ENCODE results near the gene LGR6.

LGR6 gene

DNA sequence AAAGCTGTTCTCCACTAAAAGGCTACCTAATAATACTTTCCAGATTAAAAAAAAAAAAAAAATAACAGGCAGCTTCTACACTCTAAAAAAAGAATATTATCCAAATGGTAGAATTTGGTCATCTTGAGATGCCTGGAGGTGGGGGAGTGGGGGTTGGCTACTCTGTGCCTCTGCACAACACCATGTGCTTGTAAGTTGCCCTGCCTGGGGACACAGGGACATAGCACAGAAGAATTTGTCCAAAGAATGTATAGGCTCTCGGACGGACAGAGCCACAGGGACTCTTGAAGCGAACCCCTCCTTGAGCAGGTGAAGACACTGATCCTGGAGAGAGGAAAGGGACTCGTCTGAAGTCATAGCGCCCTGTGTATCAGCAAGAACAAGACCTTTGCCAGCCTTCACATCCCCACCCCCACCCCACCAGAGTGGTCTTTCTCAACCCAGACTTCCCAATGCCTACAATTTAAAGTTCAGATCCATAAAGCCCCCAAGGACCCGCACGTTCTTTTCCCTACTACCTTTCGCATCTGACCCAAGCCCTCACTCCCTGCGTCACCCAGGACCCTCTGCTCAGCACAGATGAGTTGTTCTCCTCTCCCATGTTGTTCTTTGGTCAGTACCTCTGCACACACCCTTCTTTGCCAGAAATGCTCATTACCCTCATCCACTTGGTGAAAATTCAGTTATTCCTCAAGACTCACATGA lies 72.6 kb downstream of the LGR6 start:
- DNase-seq (ENCODE audit: low read depth): no peak

DNA sequence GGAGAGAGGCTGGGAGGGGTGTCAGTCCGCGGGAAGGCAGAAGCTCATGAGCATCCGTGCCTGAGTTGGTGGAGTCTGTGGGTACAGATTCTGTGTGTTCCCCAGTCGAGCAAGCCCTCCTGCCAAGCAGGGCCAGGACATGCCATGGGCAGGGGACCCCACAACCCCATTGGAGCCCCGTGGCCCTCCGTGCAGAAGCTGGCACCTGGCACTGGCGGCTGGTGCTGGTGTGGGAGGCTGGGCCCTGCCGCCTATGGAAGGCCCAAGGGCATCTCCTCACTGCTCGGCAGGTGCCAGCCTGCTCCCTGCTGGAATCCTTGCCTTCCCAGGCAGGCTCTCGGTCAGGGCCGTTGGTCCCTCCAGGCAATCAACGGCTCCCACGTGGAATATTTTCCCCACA lies 74.4 kb downstream of the LGR6 start:
- no peak for DNase-seq (ENCODE audit: low read depth)

DNA sequence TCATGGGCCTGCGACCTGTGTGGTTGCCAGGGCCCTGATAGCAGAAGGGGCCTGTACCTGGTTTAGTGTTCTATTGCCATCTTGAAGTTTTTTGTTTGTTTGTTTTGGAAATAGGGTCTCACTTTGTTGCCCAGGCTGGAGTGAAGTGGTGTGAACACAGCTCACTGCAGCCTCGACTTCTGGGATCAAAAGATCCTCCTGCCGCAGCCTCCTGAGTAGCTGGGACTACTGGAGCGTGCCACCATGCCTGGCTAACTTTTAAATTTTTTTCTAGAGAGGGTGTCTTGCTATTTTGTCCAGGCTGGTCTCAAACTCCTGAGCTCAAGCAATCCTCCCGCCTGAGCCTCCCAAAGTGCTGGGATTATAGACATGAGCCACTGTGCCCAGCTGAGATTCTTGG lies 75.2 kb downstream of the LGR6 start:
- DNase-seq (ENCODE audit: low read depth): no peak

DNA sequence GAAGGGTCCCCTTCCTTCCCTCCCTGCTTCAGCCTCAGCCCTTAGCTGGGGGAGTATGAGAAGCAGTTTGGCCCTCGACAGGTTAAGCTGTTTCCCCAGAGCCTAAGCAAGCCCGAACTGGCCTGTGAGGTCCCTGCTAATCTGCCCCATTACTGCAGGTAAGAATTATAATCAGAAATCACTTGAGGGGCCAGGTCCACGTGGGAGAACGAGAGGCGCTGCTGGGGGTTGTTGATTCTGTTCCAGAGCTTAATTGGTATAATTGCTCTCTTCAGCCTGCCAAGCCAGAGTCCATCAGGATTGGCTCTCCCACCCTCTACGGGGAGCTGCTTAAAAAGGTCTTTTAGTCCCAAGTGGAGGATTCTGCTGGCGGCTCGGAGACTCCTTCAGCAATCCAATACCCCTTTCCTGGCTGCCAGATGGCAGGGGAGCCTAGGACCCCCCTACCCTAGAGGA lies 77.3 kb downstream of the LGR6 start:
- DNase-seq (ENCODE audit: low read depth): no peak

DNA sequence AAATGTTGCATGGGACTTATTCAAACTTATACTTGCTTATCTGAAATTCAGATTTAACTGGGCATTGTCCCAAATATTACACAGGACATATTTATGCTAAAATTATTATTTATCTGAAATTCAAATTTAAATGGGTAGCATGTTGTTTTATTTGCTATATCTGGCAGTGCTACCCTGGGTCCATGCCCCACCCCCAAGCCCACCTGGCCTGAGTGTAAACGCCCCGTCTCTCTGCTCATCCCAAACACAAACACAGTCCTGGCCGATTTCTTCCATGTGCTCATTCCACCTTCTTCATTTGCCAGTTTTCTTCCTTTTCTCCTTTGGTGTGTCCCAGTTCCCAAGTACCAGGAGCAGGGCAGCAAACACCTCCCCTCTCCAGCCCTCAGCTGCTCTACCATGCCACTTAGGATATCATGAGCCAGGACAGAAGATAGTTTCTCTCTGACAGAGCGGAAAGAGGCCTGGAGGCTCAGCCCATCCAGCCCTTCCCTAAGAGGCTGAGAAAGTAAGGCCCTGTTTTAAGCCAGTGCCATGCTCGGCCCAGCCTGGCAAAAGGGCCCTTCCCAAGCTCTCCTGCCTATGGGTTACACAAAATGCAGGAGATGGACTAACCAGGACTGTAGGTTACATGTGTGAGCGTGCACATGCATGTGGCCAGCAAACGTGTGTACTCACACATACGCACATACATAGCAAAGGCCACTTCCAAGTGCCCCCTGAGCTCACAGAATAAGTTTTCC lies 78.7 kb downstream of the LGR6 start:
- no peak for DNase-seq (ENCODE audit: low read depth)

DNA sequence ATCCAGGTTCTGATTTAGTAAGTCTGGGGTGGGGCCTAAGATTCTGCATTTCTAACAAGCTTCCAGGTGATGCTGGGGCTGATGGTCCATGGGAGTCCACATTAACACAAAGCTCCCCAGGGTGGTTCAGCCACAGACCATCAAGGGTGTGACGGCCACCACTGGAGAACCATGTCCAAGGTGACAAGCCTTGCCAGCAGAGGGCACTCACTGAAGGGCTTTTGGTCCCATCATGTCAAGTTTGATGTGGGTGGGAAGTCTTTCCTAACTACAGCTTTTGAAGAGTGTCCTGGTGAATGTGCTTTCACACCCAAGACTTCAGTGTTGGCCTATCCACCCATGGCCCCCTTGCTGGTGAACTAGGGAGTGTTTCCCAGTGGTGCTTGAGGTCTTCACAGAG lies 81.0 kb downstream of the LGR6 start:
- DNase-seq (ENCODE audit: low read depth): no peak

DNA sequence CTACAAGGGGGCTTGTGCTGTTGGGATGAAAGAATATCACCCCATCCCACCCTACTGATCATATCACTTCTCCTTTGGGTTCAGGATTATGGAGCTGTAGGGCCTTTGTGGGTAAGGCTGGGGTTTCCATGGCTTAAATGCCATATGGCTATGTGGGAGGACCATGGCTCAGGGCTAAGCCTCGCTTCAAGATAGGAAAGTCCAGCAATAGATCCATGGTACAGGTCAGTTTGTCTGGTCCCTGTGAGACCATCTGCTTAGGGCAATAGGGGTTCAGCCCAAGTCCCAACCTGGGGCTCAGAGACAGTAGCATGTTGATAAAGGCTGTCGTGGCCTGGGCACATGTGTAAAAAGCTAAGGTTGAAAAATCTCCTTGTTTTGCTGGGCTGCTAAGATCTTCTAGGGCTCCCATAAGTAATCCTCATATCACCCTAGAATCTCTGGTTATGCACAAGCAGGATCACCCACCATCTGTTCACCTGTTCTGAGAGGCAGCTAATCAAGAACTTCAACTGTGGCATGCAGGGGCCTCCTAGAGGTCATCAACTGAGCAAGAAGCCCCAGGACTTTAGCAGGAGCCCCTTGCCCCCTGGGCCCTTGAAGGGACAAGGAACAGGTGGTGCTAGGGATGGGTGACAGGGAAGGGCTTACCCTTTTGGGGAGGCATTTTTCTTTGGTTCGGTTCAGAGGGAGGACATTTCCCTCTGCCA lies 81.6 kb downstream of the LGR6 start:
- DNase-seq (ENCODE audit: low read depth): no peak

DNA sequence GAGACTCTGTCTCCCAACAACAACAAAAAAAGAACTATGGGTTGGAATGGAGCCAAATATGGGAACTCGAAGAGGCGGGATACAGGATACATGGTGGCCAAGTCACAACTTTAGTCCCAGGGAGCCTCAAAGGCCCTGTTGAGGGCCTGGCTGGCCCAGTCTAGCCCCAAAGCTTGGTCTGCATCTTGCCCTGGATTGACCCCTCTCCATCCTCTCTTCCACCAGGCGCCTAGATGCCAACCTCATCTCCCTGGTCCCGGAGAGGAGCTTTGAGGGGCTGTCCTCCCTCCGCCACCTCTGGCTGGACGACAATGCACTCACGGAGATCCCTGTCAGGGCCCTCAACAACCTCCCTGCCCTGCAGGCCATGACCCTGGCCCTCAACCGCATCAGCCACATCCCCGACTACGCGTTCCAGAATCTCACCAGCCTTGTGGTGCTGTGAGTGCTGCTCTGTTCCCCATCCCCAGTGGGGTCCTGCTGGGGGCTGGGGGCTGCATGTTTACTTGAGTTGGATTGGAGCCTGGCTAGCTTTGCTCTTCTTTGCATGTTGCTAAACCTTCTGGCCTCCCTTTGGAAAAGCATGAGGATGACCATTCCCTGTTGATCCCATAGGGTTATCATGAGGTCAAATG lies 82.6 kb downstream of the LGR6 start:
- DNase-seq (ENCODE audit: low read depth): no peak

DNA sequence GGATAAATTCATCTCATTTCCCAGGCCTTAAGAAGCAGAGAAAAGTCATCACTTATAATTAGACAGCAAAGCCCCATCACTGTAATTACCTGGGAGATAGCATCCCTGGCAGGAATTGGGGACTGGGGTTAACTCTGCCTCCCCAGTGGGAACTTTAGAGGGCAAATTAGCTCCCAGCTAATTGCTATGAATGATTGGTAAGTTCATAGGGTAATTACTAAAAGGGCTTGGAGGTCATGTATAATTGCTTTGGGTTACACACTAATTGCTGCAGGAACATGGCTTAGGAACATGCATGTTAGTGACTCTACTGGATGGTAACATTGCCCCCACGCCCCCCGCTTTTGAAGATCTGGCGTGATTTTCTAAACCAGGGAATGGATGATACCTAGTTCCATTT lies 83.3 kb downstream of the LGR6 start:
- no peak for DNase-seq (ENCODE audit: low read depth)

DNA sequence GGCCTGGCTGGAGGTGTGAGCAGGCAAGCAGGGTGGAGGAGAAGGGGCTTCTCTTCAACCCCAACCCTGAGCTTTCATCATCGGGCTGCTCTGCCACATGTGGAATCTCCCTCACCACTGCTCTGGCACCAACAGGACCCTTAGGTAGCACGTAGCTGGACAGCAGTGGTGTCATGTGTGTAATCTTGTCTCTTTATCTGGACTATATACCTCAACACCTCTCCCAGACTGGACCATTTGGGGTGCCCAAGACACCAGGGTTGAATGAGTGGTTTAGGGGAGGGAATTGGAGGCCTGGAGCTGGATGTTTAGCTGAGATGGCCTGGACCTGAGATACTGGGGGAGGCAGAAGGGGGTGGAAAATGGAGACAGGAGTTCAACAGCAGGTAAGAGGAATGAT lies 85.2 kb downstream of the LGR6 start:
- DNase-seq (ENCODE audit: low read depth): no peak

DNA sequence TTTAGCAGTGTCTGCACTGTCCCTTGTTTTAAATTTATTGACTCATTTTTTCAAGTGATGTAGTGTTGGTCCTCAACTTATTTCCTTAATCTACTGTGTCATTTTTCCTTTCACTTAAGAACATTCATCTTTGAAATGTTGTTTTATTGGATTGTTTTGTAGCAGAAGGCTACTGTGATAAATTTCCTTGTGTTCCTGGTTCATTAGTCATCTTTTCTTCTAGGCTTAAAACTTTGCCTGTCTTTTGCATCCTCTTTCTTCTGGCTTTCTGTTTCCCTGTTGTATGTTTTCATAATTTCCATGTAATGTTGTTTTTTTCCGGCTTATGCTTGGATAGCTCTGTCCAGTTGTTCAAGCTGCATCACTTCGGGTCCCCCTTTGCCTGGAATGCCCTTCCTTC lies 86.2 kb downstream of the LGR6 start:
- DNase-seq (ENCODE audit: low read depth): no peak

DNA sequence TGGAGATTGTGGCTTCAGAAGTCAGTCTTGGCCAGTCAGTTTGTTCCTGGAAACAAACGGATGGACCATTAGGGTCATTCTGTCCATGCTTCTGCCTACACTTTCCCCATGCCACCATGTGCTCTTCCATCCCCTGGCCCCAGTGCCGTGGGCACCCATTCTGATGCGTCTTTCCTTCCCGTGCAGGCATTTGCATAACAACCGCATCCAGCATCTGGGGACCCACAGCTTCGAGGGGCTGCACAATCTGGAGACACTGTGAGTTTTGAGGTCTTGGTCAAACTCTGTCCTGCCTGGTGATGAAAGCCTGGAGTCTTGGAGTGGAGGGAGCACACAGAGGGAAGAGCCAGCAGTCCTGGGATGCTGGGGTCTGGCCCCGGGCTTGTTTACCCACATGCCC lies 87.0 kb downstream of the LGR6 start:
- DNase-seq (ENCODE audit: low read depth): no peak

DNA sequence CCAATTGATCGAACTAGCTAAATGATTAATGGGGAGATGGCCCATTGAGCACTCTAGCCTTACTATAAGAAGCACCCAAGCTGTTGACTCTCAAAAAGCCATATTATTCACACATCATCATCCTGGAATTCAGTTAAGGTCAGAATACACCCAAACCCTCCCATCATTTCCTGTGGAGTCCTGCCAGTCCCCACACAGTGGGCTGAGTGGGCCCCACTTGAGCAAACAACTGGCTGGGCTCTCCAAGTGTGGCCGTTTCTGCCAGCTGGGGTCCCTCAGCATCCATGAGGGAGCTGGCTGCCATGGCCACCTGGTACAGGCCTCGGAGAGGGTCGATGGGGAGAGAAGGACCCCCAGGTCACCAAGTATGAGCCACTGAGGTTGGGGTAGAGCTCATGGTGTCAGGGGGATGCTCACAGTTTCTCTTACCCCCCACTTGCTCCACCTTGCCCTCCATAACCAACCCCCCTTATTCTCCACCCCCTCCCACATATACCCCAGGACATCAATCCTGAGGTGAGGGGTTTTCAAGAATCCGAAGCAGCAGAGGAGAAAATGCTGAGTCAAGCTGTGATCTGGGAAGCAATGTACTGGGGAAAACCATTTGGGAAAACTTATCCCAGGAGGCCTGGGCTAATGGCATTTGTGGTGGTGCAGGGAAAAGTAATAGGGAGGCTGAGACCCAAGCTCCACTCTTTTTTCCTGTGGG lies 87.9 kb downstream of the LGR6 start:
- no peak for DNase-seq (ENCODE audit: low read depth)

DNA sequence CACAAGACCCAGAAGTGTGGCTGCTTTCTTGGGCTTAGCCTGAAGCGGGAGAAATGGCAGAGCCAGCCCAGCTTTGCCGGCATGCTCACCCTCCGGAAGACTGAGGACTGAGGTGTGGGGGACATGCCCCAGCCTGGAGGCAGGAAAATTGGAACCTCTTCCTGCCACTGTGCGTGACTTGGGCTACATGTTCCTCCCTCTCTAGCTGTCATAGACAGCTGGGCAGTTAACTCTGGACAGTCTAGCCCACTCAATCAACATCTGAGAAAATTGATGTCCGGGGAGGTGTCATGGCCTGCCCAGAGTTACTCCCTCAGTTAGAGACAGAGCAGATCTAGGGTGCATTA lies 88.4 kb downstream of the LGR6 start:
- DNase-seq (ENCODE audit: low read depth): no peak

DNA sequence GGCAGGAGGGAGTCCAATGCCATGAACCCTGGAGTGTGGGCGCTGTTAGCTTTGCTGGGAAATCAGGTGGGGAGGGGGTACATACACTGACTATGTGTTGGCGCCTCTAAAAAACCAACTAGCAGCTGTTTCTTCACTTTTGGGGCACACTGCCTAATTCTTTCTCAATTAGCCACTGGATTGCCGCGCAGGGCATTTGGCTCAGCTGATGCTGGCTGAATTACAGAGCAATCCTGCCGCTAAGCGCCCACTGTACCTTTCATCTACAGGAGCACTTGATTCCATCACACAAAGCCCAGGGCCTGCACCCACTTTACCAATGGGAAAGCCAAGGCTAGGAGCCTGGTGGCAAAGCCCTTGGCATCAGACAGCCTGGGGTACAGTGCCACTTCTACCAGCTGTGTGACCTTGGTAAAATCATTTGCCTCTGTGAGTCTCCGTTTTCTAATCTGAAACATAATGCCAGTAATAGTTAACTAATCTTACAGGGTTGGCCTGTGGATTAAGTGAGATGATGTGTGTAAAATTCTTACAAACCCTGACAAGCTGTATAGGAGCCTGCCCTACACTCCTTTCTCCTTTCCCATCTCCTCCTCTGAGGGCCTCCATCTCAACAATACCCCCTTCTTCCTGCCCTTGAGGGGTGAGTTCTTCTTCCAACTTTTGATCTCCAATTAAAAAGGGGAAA lies 89.1 kb downstream of the LGR6 start:
- no peak for DNase-seq (ENCODE audit: low read depth)

DNA sequence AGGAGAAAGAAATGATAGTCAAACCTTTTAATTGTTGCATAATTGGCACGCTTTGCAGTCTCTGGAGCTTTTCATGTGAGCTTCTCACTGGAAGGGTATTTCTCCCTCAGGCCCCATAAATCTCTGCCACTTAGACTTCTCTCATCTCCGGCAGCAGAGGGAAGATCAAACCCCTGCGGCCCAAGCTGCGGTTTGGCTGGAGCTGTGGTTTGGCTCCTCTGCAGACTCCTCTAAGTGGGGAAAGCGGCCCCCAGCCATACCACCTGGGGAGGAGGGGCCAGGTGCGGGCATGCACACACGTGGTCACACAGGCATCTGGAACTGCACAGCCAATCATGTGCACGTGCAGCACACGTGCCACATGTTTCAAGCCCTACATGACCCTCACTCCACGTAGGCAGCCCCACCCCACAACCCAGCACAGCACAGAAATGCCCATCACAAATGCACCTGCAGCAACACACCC lies 89.8 kb downstream of the LGR6 start:
- DNase-seq (ENCODE audit: low read depth): no peak

DNA sequence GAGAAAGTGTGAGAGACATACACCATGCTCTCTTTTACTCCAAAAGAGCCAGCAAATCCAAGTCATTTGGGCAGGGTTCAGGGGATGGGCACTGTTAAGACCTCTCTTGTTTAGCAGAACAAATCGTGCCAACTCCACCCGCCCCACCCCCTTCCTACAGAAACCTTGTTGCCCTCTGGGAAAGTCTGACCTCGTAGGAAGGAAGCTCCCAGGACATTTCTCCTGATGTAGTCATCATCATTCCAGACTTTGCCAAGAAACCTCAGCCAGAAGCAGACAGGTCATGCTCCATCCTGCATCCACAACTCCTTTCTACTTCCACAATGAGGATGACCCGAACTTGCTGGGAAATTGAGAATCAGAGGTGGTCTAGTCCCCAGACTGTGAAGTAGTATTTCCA lies 90.4 kb downstream of the LGR6 start:
- no peak for DNase-seq (ENCODE audit: low read depth)

DNA sequence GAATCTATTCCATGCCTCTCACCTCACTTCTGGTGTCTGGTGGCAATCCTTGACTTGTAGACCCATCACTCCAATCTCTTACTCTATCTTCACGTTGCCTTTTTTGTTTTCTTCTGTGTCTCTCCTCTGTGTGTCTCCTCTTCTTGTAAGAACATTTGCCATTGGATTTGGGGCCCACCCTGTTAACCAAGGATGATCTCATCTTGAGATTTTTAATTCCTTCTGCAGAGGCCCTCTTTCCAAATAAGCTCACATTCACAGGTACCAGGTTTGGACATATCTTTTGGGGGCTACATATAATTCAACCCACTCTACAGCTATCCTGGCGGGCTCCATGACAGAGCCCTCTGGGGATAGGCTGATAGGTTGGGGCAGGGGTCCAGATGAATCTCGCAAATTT lies 92.3 kb downstream of the LGR6 start:
- no peak for DNase-seq (ENCODE audit: low read depth)

DNA sequence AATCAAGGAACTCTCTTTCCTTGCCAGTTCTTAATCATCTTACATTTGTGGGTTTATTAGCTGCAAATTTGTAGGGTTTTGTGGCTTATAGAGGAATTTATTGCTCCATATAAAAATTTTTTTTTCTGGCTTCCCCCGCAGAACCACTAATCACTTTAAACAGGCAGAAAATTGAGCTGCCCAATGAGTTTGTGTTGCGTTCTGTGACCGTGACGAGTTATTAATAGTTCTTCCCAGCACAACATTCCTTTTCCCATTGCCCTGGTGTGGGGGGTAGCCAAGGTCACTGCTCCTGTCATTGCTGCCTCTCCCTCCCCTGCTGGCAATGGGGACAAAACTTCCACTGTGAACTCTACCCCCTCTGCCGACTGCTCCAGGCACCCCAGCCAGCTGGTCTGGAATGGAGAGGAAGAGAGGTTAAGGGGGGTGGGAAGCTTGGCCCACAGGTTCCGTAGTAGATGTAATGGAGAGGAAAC lies 93.1 kb downstream of the LGR6 start:
- DNase-seq (ENCODE audit: low read depth): no peak

DNA sequence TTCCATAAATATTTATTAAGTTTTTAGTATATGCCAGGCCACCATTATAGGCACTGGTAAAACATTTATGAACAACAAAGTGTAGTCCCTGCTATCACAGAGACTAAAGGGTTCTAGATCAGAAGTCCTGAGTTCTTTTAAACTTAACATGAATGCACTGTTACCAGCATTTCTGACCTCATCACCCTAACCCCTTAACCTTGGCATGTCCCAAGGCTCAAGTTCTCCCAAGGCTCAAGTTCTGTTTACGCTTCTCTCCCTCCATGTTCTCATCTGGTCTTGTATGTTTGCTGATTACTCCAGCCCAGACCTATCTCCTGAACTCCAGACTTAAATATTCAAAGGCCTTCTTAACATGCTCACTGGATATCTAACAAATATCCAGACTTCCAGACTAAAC lies 93.6 kb downstream of the LGR6 start:
- no peak for DNase-seq (ENCODE audit: low read depth)

DNA sequence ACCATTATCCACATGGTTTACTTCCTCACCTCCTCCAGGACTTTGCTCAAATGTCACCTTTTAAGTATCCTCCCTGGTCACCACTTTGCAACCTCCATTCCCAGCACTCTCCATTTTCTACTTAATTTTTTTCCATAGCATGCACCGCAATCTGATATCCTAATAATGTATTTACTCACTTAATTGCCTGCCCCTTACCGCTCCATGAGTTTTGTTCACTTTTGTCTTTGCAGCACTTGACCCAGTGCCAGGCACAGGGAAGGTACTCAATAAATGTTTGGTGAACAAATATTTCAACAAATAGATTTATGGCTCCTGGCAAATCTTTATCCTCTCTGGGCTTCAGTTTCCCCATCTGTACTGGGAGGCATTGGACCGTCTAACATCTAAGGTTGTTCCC lies 94.6 kb downstream of the LGR6 start:
- DNase-seq (ENCODE audit: low read depth): no peak

All from activated gamma-delta T cell treated with anti-CD3 and anti-CD28 coated beads, Interleukin-2, amount 50 U/mL, for 16 hours (primary cell).